Aorta (tissue), 5 donors: ENCODE measurements around the gene PRR14L. TPM values are rescaled to one million over a fixed set of nuclear protein-coding genes. Genes with fewer than 3 reads are reported as not detected.
"Not testable (repeated sequence)": the region's sequence is repeated elsewhere in the genome, so short reads cannot be mapped to it uniquely, and the experiment has no call there.

Experiments
- ATAC-seq: fragments of 200-7000 bp; cut with Tn5 transposase; one replicate; pipeline ENCODE4 v1.9.1; 2022; ENCODE audit warnings: moderate library complexity; ENCODE audit not compliant: low FRiP score
- DNase-seq, 2 donors: peaks; one replicate each; pipeline ENCODE4 v3.0.0-alpha.2; 2020
- H3K27ac ChIP-seq, 2 donors: one replicate each; pipeline ENCODE4 v1.5.1; 2013; ENCODE audit warnings: low read length in 2 of 2, mild to moderate bottlenecking in 2 of 2, moderate library complexity in 2 of 2, control low read depth in 1 of 2, inconsistent platforms in 1 of 2, low read depth in 1 of 2
- H3K27me3 ChIP-seq, 2 donors: one replicate each; pipeline ENCODE4 v1.6.1; 2013; ENCODE audit warnings: control low read depth in 1 of 2, low read length in 1 of 2, mild to moderate bottlenecking in 1 of 2, moderate library complexity in 1 of 2; ENCODE audit not compliant: insufficient read depth in 2 of 2, control insufficient read depth in 1 of 2
- H3K36me3 ChIP-seq, 2 donors: one replicate each; pipeline ENCODE4 v1.6.1; 2013; ENCODE audit warnings: control low read depth in 1 of 2, low read length in 1 of 2, mild to moderate bottlenecking in 1 of 2; ENCODE audit not compliant: insufficient read depth in 2 of 2, control insufficient read depth in 1 of 2
- H3K4me1 ChIP-seq, 2 donors: one replicate each; pipeline ENCODE4 v1.6.1; 2013; ENCODE audit warnings: low read length in 2 of 2, control low read depth in 1 of 2, mild to moderate bottlenecking in 1 of 2, moderate library complexity in 1 of 2; ENCODE audit not compliant: insufficient read depth in 2 of 2, control insufficient read depth in 1 of 2
- H3K4me3 ChIP-seq, 2 donors: one replicate each; pipeline ENCODE4 v1.5.1; 2013; ENCODE audit warnings: low read length in 2 of 2, control low read depth in 1 of 2, mild to moderate bottlenecking in 1 of 2
- H3K9me3 ChIP-seq: one replicate; pipeline ENCODE4 v1.6.1; 2013; ENCODE audit warnings: mild to moderate bottlenecking, low read length; ENCODE audit not compliant: control insufficient read depth
- WGBS, 2 donors: extraction: QIAGEN DNeasy Blood & Tissue Kit; methylation state at CpG; one replicate each; pipeline ENCODE4 v1.1.7; 2013; 5-methylcytosine and 5-hydroxymethylcytosine counted together
- intact Hi-C, 2 donors: fragments of 100-400 bp; cut with DNase I; formaldehyde crosslinking; loops; one replicate each; pipeline versions ENCODE4 v1.14.2 to v1.15.0; 2022
- polyA plus RNA-seq, 2 donors: library from polyadenylated mRNA; stranded (reverse); fragments of 200-250 nt; gene quantifications; one replicate each; pipeline ENCODE4 v1.2.3, GENCODE V29; 2013
- total RNA-seq, 2 donors: library from RNA; stranded (reverse); fragmentation: NEBNext Ultra II Directional; extraction: Animal tissue kit (Norgen Biotek cat#: 25700); gene quantifications; one replicate each; pipeline ENCODE4 v1.2.1, GENCODE V29; 2021
- donor health status: healthy with polysubstance abuse.
- donor health status: Bipolar disorder and iron deficiency.
- donor health status: DM: no; HTN: no; CAD: no.
- donor health status: DM: no; HTN: no; CAD: no.
- donor health status: DM: yes; HTN: yes; CAD: no.

The PRR14L gene
- total and polyA plus RNA-seq, 4 donors: 3.5 to 44.1 (median 22.1) TPM

DNA sequence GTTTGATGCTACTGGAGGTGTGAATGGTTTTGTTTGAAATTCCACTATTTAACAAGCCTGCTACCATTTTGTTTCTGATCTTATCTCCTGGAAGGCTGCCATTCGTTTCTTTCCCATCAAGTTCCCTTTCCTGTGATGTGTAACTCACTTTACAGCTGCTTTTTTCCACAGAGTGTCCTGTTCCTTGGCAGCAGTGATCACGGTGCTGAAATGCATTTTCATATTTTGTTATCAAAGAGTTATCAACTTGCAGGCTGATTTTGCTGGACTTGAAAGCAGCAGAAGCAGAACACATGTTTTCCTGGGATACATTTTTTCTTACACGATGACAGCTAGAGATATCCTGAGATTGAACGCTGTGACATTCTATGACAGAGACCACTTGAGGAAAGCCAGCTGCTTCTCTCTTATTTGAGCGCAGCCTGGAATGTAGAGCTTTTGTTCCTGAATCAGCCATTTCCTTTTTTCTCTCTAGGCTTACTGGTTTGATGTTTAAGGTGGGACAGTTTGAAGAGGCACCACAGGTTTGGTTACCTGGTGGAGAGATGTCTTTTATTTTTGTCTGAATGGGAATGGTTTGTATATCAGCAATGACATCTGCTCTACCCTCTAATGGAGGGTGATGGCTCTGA, 34.7 kb downstream of the PRR14L start:
- Histone ChIP-seq H3K27me3 (no peaks in the 10 kb centered on the region), H3K36me3 (peaks cover 15 to 18% of the 10 kb centered on the region in 2 donors), H3K4me3 (no peak overlapping the region), H3K4me1 (no peaks in the 10 kb centered on the region), H3K27ac (no peak overlapping the region), H3K9me3 (no peaks in the 10 kb centered on the region)
- WGBS, 2 donors: 81% methylated on average over 5 of the region's 5 CpGs
- ATAC-seq (no peak), DNase-seq (no peak)
- intact Hi-C loops: no loop called here

DNA sequence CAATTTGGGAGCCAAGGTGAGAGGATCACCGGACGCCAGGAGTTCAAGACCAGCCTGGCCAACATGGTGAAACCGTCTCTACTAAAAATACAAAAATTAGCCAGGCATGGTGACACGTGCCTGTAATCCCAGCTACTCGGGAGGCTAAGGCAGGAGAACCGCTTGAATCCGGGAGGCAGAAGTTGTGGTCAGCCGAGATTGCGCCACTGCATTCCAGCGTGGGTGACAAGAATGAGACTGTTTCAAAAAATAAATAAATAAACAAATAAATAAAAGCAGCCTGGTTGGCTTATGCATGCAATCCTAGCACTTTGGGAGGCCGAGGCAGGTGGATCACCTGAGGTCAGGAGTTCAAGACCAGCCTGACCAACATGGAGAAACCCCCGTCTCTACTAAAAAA, 38.7 kb downstream of the PRR14L start:
- peaks cover 15% of the 10 kb centered on the region in 2 donors for H3K36me3 ChIP-seq
- H3K27ac ChIP-seq, DNase-seq, H3K4me1 ChIP-seq, ATAC-seq, H3K9me3 ChIP-seq, H3K27me3 ChIP-seq, H3K4me3 ChIP-seq, intact Hi-C loops: not testable (repeated sequence)
- 95% methylated on average over 12 of the region's 12 CpGs for WGBS, 2 donors

DNA sequence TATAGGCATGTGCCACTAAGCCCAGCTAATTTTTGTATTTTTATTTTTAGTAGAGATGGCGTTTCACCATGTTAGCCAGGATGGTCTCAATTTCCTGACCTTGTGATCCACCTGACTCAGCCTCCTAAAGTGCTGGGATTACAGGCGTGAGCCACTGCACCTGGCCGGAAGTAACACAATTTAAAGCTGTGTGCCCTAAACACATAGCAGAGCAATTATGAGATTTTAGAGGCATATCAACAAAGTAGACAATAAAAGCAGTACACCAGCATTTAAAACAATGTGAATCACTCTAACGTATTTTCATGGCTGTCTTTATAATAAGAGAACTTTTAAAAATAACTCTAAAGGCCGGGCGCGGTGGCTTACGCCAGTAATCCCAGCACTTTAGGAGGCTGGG, 42.4 kb downstream of the PRR14L start:
- Histone ChIP-seq H3K27me3 (no peaks in the 10 kb centered on the region), H3K4me1 (no peaks in the 10 kb centered on the region), H3K9me3 (no peaks in the 10 kb centered on the region), H3K27ac (no peak overlapping the region), H3K36me3 (peaks cover 7 to 10% of the 10 kb centered on the region in 2 donors), H3K4me3 (no peak overlapping the region)
- intact Hi-C loops: no loop called here
- no peak for ATAC-seq
- WGBS, 2 donors: 89 to 92% methylated on average over 8 of the region's 8 CpGs
- no peak for DNase-seq

DNA sequence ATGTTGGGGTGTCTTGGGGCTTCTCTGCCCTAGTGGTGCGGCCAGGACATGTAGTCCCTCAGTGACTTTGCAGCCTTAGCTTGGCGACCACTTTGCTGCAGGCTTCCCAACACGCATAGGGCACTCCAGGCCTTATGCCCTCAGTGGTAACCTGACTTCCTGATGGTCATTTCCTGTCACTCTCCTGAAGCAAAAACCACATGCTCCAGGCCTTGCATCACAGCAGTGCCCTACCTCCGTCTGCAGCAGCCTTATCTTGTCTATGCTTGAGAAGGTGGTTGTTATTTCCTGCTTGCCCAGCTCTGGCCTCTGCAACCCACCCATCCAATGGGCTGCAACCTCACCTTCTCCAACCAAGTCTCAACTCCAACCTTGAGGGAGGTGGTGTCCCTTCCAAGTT, 54.5 kb downstream of the PRR14L start:
- peaks cover 3 to 4% of the 10 kb centered on the region in 2 donors for H3K36me3 ChIP-seq
- H3K4me1 ChIP-seq: no peaks in the 10 kb centered on the region
- no peak overlapping the region for H3K27ac ChIP-seq
- ATAC-seq (no peak), DNase-seq (no peak)
- no peaks in the 10 kb centered on the region for H3K27me3 ChIP-seq
- H3K4me3 ChIP-seq: no peak overlapping the region
- WGBS, 2 donors: 90 to 92% methylated on average over 4 of the region's 4 CpGs
- intact Hi-C loops: no loop called here
- H3K9me3 ChIP-seq: no peaks in the 10 kb centered on the region

DNA sequence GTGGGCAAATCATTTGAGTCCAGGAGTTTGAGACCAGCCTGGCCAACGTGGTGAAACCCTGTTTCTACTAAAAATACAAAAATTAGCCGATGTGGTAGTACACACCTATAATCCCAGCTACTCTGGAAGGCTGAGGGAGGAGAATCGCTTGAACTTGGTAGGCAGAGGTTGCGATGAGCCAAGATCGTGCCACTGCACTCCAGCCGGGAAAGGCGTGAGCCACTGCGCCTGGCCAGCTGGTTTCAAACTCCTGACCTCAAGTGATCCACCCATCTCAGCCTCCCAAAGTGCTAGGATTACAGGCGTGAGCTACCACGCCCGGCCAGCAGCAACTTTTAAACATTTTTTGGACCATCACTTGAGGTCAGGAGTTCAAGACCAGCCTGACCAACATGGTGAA, 55.9 kb downstream of the PRR14L start:
- ATAC-seq, intact Hi-C loops, H3K27ac ChIP-seq, DNase-seq, H3K4me1 ChIP-seq, H3K36me3 ChIP-seq, H3K4me3 ChIP-seq, H3K9me3 ChIP-seq, H3K27me3 ChIP-seq: not testable (repeated sequence)
- 97 to 98% methylated on average over 11 of the region's 11 CpGs for WGBS, 2 donors

DNA sequence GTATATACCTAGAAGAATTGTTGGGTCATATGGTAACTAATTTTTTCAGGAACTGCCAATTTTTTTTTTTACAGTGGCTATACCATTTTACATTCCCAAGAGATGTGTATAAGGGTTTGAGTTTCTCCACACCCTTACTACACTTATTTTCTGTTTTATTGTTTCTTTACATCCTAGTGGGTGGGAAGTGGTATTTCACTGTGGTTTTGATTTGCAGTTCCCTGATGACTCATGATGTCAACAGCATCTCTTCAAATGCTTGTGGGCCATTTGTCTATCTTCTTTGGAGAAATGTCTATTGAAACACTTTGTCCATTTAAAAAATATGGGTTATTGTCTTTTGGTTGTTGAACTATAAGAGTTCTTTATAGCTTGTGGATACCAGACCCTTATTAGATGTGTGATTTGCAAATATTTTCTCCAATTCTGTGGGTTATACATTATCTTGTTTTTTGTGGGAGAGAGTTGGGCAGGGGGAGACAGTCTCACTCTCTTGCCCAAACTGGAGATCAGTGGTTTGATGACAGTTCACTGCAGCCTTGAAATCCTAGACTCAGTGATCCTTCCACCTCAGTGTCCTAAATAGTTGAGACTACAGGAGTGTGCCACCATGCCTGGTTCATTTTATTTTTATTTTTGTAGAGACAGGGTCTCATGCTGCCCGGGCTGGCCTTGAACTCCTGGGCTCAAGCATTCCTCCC, 57.6 kb downstream of the PRR14L start:
- Histone ChIP-seq H3K36me3 (peaks cover 3 to 4% of the 10 kb centered on the region in 2 donors), H3K4me3 (no peak overlapping the region), H3K27me3 (no peaks in the 10 kb centered on the region), H3K9me3 (no peaks in the 10 kb centered on the region), H3K4me1 (no peaks in the 10 kb centered on the region), H3K27ac (no peak overlapping the region)
- DNase-seq (no peak), ATAC-seq (no peak)
- WGBS, 2 donors: 81 to 97% methylated on average over 1 of the region's 1 CpG
- intact Hi-C loops: no loop called here

DNA sequence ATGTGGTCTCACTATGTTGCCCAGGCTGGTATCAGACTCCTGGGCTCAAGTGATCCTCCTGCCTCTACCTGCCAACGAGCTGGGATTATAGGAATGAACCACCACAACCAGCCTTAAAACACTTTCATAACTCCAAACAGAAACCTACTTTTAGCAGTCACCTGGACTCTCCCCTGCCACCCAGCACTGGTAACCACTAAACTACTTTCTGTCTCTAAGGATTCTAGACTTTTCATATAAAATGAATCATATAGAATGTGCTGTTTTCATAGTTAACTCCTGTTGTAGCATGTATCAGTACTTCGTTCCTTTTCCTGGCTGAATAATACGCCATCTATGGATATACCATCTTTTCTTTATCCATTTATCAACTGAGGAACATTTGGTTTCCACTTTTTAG, 58.5 kb downstream of the PRR14L start:
- Histone ChIP-seq H3K4me3 (no peak overlapping the region), H3K36me3 (peaks cover 3 to 4% of the 10 kb centered on the region in 2 donors), H3K9me3 (no peaks in the 10 kb centered on the region), H3K27ac (no peak overlapping the region), H3K4me1 (no peaks in the 10 kb centered on the region), H3K27me3 (no peaks in the 10 kb centered on the region)
- no peak for DNase-seq
- WGBS, 2 donors: 99% methylated on average over 3 of the region's 3 CpGs
- no peak for ATAC-seq
- intact Hi-C loops: no loop called here

DNA sequence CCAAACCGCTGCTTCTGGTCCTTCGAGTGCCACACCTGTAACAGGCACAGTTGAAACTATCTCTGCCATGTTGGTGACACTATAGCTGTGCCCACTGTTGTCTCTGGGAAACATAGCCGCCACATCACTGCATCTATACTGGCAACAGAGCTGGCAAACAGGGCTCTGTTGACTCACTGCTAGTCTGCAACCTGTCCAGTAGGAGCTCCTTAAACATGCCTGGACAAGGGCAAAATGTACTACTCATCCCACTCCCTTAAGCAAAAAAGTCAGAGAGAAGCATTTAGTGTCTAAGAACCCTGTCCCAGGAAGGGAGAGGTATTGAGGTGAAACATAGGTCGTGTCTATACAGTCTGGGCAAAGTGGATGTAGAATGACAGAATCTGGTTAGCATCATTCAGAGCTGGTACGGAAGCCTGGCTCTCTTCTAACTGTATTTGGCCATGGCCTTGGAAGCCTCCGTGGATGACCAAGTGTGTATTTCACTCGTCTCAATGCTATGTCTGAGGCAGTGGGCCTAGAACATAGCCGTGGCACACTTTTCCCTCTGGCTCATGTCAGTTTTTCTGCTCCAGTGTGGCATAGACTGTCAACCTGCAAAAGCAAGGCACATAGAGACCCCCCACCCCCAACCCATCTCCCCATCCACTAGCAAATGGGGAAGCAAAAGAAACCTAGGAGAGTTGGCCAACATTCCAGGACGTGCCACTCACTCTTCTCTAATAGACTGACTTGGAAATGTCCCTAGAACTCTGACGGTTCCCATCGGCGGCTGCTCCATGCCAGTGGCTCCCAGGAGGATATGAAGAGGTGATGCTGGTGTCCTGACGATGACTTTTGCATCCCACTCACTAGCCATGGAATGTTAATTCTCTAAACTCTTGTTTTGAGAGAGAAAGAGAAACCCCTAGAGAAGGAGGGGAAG, 66.5 kb downstream of the PRR14L start:
- H3K36me3 ChIP-seq: peaks cover 0 to 2% of the 10 kb centered on the region in 2 donors
- peak in 1 of 2 donors; percentile 73 for DNase-seq
- WGBS, 2 donors: 35 to 39% methylated on average over 13 of the region's 13 CpGs

More for the DNA sequence above, 66.5 kb downstream of the PRR14L start:
- no peak for ATAC-seq
- Histone ChIP-seq H3K4me3 (no peak overlapping the region), H3K4me1 (peaks cover 0 to 9% of the 10 kb centered on the region in 2 donors), H3K27ac (peak overlapping the region; percentile 5 to 81), H3K9me3 (no peaks in the 10 kb centered on the region), H3K27me3 (no peaks in the 10 kb centered on the region)
- intact Hi-C loops: loop anchor here in 1 of 2 donors (5.0 kb wide), 1 partner anchor 69 kb away; the partner anchor contains the start of genes DEPDC5 and PRR14L
